Esophagus muscularis mucosa (tissue), 4 donors: Measurements from ENCODE around the gene LUZP1. TPM values are rescaled to one million over a fixed set of nuclear protein-coding genes. Genes with fewer than 3 reads are reported as not detected.

Experiments
- DNase-seq: peaks from one replicate; pipeline ENCODE4 v3.0.0-alpha.2; 2017; ENCODE audit errors: extremely low spot score
- H3K27ac ChIP-seq, 4 donors: fragments of 200-600 bp; sonication (generic); replicated peaks in 1 of 4; 1 replicate in 3 of 4; 2 replicates in 1 of 4; pipeline ENCODE4 v1.5.1; 2016 to 2019; ENCODE audit warnings: mild to moderate bottlenecking in 1 of 4
- H3K27me3 ChIP-seq, 4 donors: fragments of 200-600 bp; sonication (generic); one replicate each; pipeline versions ENCODE4 v1.5.1 to v1.6.0; 2016 to 2019
- H3K36me3 ChIP-seq, 4 donors: fragments of 200-600 bp; sonication (generic); one replicate each; pipeline ENCODE4 v1.5.1; 2016 to 2019
- H3K4me1 ChIP-seq, 4 donors: fragments of 200-600 bp; sonication (generic); one replicate each; pipeline ENCODE4 v1.5.1; 2016 to 2019
- H3K4me3 ChIP-seq, 4 donors: fragments of 200-600 bp; sonication (generic); 1 replicate in 2 of 4; 2 replicates in 2 of 4; pipeline ENCODE4 v1.5.1; 2016 to 2019; ENCODE audit warnings: mild to moderate bottlenecking in 4 of 4, moderate library complexity in 1 of 4
- H3K9me3 ChIP-seq, 4 donors: fragments of 200-600 bp; sonication (generic); 1 replicate in 3 of 4; 2 replicates in 1 of 4; pipeline ENCODE4 v1.5.1; 2016 to 2019
- EP300 ChIP-seq: sonication (generic); formaldehyde crosslinking; IDR thresholded peaks from one replicate; pipeline ENCODE4 v1.6.1; 2017; ENCODE audit warnings: antibody characterized with exemption
- POLR2A ChIP-seq: fragments of 450-650 bp; IDR thresholded peaks from one replicate; pipeline ENCODE4 v1.6.1; 2017; ENCODE audit warnings: antibody characterized with exemption, moderate library complexity, mild to moderate bottlenecking, low read depth
- POLR2AphosphoS5 ChIP-seq, 2 donors: sonication (generic); formaldehyde crosslinking; IDR thresholded peaks; one replicate each; pipeline ENCODE4 v1.6.1; 2017; ENCODE audit warnings: antibody characterized with exemption in 2 of 2
- WGBS: methylation state at CpG from one replicate; pipeline ENCODE4 v1.1.5; 2018; 5-methylcytosine and 5-hydroxymethylcytosine counted together
- intact Hi-C: fragments of 100-400 bp; cut with DNase I; formaldehyde crosslinking; loops from one replicate; pipeline ENCODE4 v1.15.1; 2023
- total RNA-seq, 4 donors: library from RNA; depleted of rRNA; stranded (reverse); fragments of >200 nt; gene quantifications; one replicate each; pipeline versions ENCODE4 v1.1.0 to v1.2.1, GENCODE V29; 2016
- TF ChIP-seq, protein P1 (sequence below), 3 experiments: fragments of 200-600 bp in 2 of 3; fragments of 450-650 bp in 1 of 3; sonication (generic) in 2 of 3; IDR thresholded peaks; one replicate each; pipeline ENCODE4 v1.5.1; 2017 to 2019; ENCODE audit warnings: antibody characterized with exemption in 3 of 3, mild to moderate bottlenecking in 2 of 3, moderate library complexity in 1 of 3

Gene LUZP1
- total RNA-seq, 4 donors from 2014 or later: 23.4 to 34.4 (median 27.3) TPM

DNA sequence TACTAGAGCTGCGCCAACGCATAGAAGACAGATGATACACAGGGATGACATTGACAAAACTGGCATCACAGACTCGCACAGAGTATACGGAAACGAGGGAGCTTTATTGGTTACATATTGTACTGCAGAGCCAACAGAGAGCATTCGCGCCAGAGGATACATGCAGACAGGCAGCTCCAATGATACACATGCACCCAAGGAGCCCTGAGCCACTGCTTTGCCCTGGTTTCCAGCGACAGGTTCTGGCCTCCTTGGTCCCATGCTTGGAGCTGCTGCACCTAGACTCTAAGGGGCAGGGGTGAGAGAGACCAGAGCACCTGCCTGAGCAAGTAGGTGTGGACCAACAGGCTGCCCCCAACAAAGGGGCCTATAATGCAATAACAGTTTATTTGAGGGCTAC is 83.8 kb downstream of the LUZP1 start:
- H3K27ac ChIP-seq: no peak overlapping the region
- peaks cover 5 to 18% (median 14%) of the 10 kb centered on the region in 4 donors for H3K4me1 ChIP-seq
- H3K9me3 ChIP-seq: no peaks in the 10 kb centered on the region
- no peak overlapping the region for H3K4me3 ChIP-seq
- TF ChIP-seq, protein P1, sequence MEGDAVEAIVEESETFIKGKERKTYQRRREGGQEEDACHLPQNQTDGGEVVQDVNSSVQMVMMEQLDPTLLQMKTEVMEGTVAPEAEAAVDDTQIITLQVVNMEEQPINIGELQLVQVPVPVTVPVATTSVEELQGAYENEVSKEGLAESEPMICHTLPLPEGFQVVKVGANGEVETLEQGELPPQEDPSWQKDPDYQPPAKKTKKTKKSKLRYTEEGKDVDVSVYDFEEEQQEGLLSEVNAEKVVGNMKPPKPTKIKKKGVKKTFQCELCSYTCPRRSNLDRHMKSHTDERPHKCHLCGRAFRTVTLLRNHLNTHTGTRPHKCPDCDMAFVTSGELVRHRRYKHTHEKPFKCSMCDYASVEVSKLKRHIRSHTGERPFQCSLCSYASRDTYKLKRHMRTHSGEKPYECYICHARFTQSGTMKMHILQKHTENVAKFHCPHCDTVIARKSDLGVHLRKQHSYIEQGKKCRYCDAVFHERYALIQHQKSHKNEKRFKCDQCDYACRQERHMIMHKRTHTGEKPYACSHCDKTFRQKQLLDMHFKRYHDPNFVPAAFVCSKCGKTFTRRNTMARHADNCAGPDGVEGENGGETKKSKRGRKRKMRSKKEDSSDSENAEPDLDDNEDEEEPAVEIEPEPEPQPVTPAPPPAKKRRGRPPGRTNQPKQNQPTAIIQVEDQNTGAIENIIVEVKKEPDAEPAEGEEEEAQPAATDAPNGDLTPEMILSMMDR (IDR thresholded peaks at IDR 0.05): no peak
- no peak for TF ChIP-seq POLR2AphosphoS5 (IDR thresholded peaks at IDR 0.05)
- no peak for TF ChIP-seq POLR2A
- H3K36me3 ChIP-seq: peaks cover 50 to 94% (median 91%) of the 10 kb centered on the region in 4 donors
- DNase-seq: no peak
- WGBS: 91% methylated on average over 8 of the region's 8 CpGs
- intact Hi-C loops: no loop called here
- no peaks in the 10 kb centered on the region for H3K27me3 ChIP-seq

DNA sequence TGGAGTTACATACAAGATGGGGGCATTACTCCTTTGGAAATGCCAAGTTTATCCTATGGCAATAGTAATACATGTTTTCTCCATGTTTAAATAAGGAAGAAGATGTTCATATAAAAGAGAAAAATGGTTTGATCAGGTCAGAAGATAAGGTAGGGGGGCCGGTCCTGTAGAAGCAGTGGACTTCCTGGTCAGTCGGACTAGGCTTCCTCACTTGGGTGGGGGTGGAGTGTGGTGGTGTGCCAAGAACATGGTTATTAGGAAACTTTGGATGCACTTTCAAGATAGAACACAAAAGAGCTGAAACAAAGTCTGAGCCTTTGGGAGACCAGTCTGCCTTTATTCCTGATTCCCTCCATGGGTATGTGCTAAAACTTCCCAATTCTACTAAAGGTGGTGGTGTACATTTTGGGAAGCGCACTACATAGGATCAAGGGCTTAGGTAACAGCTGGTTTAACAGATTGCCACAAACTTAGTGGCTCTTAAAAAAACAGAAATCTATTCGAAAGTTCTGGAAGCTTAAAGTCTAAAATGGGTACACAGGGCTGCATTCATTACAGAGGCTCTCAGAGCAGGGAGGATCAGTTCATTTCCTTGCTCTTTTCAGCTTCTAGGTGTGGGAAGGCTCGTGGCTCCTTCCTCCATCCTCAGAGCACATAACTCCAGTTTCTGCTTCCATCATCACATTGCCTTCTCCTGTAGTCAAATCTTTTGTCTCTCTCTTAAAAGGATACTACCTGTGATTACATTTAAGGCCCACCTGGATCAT is 84.8 kb downstream of the LUZP1 start:
- H3K4me1 ChIP-seq: peaks cover 5 to 18% (median 14%) of the 10 kb centered on the region in 4 donors
- H3K27me3 ChIP-seq: no peaks in the 10 kb centered on the region
- H3K27ac ChIP-seq: peak overlapping the region in 1 of 4 donors; percentile 18
- H3K9me3 ChIP-seq: no peaks in the 10 kb centered on the region
- H3K36me3 ChIP-seq: peaks cover 56 to 100% (median 93%) of the 10 kb centered on the region in 4 donors
- no peak overlapping the region for H3K4me3 ChIP-seq
- intact Hi-C loops: no loop called here
- WGBS: 70% methylated on average over 5 of the region's 5 CpGs
- TF ChIP-seq EP300: no peak
- TF ChIP-seq, protein P1 (IDR thresholded peaks at IDR 0.05): no peak
- TF ChIP-seq POLR2A: no peak
- no peak for TF ChIP-seq POLR2AphosphoS5 (IDR thresholded peaks at IDR 0.05)
- DNase-seq: no peak

DNA sequence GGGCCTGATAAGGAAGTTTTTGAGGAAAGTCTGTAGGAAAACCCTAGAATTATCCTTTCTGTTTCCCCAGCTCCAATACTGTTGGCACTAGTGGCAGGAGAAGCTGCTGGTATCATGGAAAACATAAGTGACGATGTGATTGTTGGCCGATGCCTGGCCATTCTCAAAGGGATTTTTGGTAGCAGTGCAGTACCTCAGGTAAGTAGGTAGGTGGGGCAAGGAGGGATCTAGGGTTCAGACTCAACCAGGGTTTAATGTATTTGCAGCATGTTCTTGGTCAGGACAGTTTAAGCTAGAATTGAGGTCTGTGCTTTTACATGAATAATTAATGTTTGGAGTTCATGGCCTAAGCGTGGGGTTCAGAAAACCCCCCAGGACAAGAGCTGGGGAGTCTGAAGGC is 87.3 kb downstream of the LUZP1 start:
- H3K36me3 ChIP-seq: peaks cover 58 to 97% (median 89%) of the 10 kb centered on the region in 4 donors

DNA sequence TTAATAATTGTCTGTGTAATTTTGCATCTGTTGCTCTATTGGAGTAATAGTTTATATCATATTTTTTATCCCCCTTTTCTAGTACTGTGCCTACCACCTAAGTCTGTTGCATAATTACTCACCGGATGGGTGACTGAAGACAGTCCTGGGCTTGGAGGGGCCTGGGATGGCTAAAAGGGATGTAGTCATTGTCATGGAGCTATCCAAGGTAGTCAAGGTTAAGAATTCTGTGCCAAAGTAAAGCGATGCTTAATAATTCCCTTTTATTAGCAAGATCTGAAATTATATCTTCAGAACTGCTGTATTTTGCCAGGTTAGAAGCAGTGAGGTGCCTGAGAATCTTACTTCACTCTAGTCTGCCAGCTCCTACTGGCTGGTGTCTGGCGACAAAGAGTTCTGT is 87.8 kb downstream of the LUZP1 start:
- no peak for TF ChIP-seq POLR2A
- no peak for TF ChIP-seq POLR2AphosphoS5 (IDR thresholded peaks at IDR 0.05)
- no peak for TF ChIP-seq EP300
- TF ChIP-seq, protein P1 (IDR thresholded peaks at IDR 0.05): no peak
- Histone ChIP-seq H3K4me3 (no peak overlapping the region), H3K4me1 (peaks cover 5 to 18% (median 14%) of the 10 kb centered on the region in 4 donors), H3K36me3 (peaks cover 58 to 92% (median 84%) of the 10 kb centered on the region in 4 donors), H3K27me3 (no peaks in the 10 kb centered on the region), H3K27ac (no peak overlapping the region), H3K9me3 (no peaks in the 10 kb centered on the region)
- DNase-seq: no peak
- intact Hi-C loops: no loop called here
- 89% methylated on average over 3 of the region's 3 CpGs for WGBS

More for the DNA sequence above, 87.3 kb downstream of the LUZP1 start:
- TF ChIP-seq POLR2A (no peak), EP300 (no peak), POLR2AphosphoS5 (IDR thresholded peaks at IDR 0.05) (no peak)
- TF ChIP-seq, protein P1 (IDR thresholded peaks at IDR 0.05): peak in 1 of 3 experiments; percentile 25
- H3K4me3 ChIP-seq: no peak overlapping the region
- H3K9me3 ChIP-seq: no peaks in the 10 kb centered on the region
- peaks cover 5 to 18% (median 14%) of the 10 kb centered on the region in 4 donors for H3K4me1 ChIP-seq
- intact Hi-C loops: no loop called here
- H3K27me3 ChIP-seq: no peaks in the 10 kb centered on the region
- no peak overlapping the region for H3K27ac ChIP-seq
- WGBS: 89% methylated on average over 3 of the region's 3 CpGs
- no peak for DNase-seq
